ENCODE data around the gene LRP11. TPM values are rescaled to one million over a fixed set of nuclear protein-coding genes. Genes with fewer than 3 reads are reported as not detected.

Gene LRP11
- total and polyA plus RNA-seq, 2 of the 13 experiments (the other 11 are each of a cell fraction or from before 2014, with no cell fraction given): 32.4 to 48.9 TPM

- TF ChIP-seq FOXA3 (CRISPR knock-in tag; IDR thresholded peaks at IDR 0.05) (peak; percentile 61), PITX1 (CRISPR knock-in tag; IDR thresholded peaks at IDR 0.05) (peak; percentile 99), NFE2 (CRISPR knock-in tag; IDR thresholded peaks at IDR 0.05) (no peak), ZNF350 (CRISPR knock-in tag; IDR thresholded peaks at IDR 0.05; ENCODE audit: borderline replicate concordance, low read depth) (no peak), HNF4G (IDR thresholded peaks at IDR 0.05; ENCODE audit: borderline replicate concordance, low read depth, low read length) (0 out of 2 replicates have a peak, but pooled peaks have one; percentile 7), HNF4G (CRISPR knock-in tag; IDR thresholded peaks at IDR 0.05; ENCODE audit: borderline replicate concordance, low read depth) (no peak), NR2F6 (IDR thresholded peaks at IDR 0.05) (peak; percentile 90), NR2F6 (CRISPR knock-in tag; IDR thresholded peaks at IDR 0.05) (peak; percentile 93), ZNF281 (CRISPR knock-in tag; IDR thresholded peaks at IDR 0.05; ENCODE audit: borderline replicate concordance) (peak; percentile 53; the same call in 1 of the 2 replicates), TCF12 (IDR thresholded peaks at IDR 0.05) (no peak), TCF12 (CRISPR knock-in tag; IDR thresholded peaks at IDR 0.05) (no peak), SALL1 (CRISPR knock-in tag; IDR thresholded peaks at IDR 0.05) (0 out of 2 replicates have a peak, but pooled peaks have one; percentile 4), ZNF557 (CRISPR knock-in tag; IDR thresholded peaks at IDR 0.05) (no peak), ESRRA (CRISPR knock-in tag; IDR thresholded peaks at IDR 0.05; ENCODE audit: low read depth) (peak; percentile 65), RARA (CRISPR knock-in tag; IDR thresholded peaks at IDR 0.05) (peak; percentile 80), ZBTB21 (CRISPR knock-in tag; IDR thresholded peaks at IDR 0.05) (no peak), ZNF879 (CRISPR knock-in tag; IDR thresholded peaks at IDR 0.05) (0 out of 2 replicates have a peak, but pooled peaks have one; percentile 39), HMG20A (CRISPR knock-in tag; IDR thresholded peaks at IDR 0.05; ENCODE audit: borderline replicate concordance) (peak; percentile 57; the same call in 1 of the 2 replicates), PATZ1 (CRISPR knock-in tag; IDR thresholded peaks at IDR 0.05) (peak; percentile 58; the same call in 1 of the 2 replicates), FOSL2 (CRISPR knock-in tag; IDR thresholded peaks at IDR 0.05) (0 out of 2 replicates have a peak, but pooled peaks have one; percentile 33), SOX5 (CRISPR knock-in tag; IDR thresholded peaks at IDR 0.05; ENCODE audit: borderline replicate concordance) (peak; percentile 50; the same call in 1 of the 2 replicates), HMG20B (CRISPR knock-in tag; conservative IDR thresholded peaks at IDR 0.05) (0 out of 2 replicates have a peak, but pooled peaks have one; percentile 33), FOXA1 (IDR thresholded peaks at IDR 0.05) (no peak), FOXA1 (CRISPR knock-in tag; IDR thresholded peaks at IDR 0.05) (peak; percentile 34; the same call in 1 of the 2 replicates), CEBPZ (IDR thresholded peaks at IDR 0.05; ENCODE audit: low read length) (no peak), CEBPG (CRISPR knock-in tag; IDR thresholded peaks at IDR 0.05) (0 out of 2 replicates have a peak, but pooled peaks have one; percentile 4), SAP130 (CRISPR knock-in tag; IDR thresholded peaks at IDR 0.05; ENCODE audit: low read depth) (0 out of 2 replicates have a peak, but pooled peaks have one; percentile 5)
These were observed 4.2 kb downstream of the LRP11 start (continued) for GRCh38 chr6:149859938-149860337.
